ENCODE results near the gene CLASP2.

GRCh38 chr3:33711100-33711499, 7.0 kb downstream of the CLASP2 start:
- no peak for TF ChIP-seq GATA3 (IDR thresholded peaks at IDR 0.05; ENCODE audit: low read depth, low read length)
- no peak for TF ChIP-seq GATA2 (IDR thresholded peaks at IDR 0.05; ENCODE audit: low read depth, low read length)
